IPS-18a (cell line): ENCODE data around the gene NHS.

ENCODE experiments used
- H3K27ac ChIP-seq: one replicate; pipeline ENCODE4 v1.5.1; 2013; ENCODE audit warnings: low read length
- H3K27me3 ChIP-seq: one replicate; pipeline ENCODE4 v1.6.1; 2013; ENCODE audit warnings: mild to moderate bottlenecking, low read length; ENCODE audit not compliant: control insufficient read depth, insufficient read depth
- H3K36me3 ChIP-seq: one replicate; pipeline ENCODE4 v1.6.1; 2013; ENCODE audit warnings: low read depth, low read length; ENCODE audit not compliant: control insufficient read depth
- H3K4me1 ChIP-seq: one replicate; pipeline ENCODE4 v1.6.1; 2013; ENCODE audit warnings: low read depth, low read length; ENCODE audit not compliant: control insufficient read depth
- H3K4me3 ChIP-seq: one replicate; pipeline ENCODE4 v1.5.1; 2013; ENCODE audit warnings: low read length
- H3K9ac ChIP-seq: one replicate; pipeline ENCODE4 v1.6.1; 2013; ENCODE audit warnings: mild to moderate bottlenecking, low read length, moderate library complexity
- H3K9me3 ChIP-seq: one replicate; pipeline ENCODE4 v1.6.1; 2013; ENCODE audit warnings: low read depth, low read length; ENCODE audit not compliant: control insufficient read depth

NHS gene

GRCh38 chrX:17409566-17410290, 34.7 kb downstream of the NHS start:
- H3K36me3 ChIP-seq, result no peaks in the 10 kb centered on the region
- H3K4me1 ChIP-seq, result peaks cover 54% of the 10 kb centered on the region
- H3K27me3 ChIP-seq, result peaks cover 5% of the 10 kb centered on the region
- H3K27ac ChIP-seq, result no peak overlapping the region
- H3K9ac ChIP-seq, result no peak overlapping the region
- H3K9me3 ChIP-seq, result no peaks in the 10 kb centered on the region
- peak overlapping the region; percentile 43 for H3K4me3 ChIP-seq

DNA sequence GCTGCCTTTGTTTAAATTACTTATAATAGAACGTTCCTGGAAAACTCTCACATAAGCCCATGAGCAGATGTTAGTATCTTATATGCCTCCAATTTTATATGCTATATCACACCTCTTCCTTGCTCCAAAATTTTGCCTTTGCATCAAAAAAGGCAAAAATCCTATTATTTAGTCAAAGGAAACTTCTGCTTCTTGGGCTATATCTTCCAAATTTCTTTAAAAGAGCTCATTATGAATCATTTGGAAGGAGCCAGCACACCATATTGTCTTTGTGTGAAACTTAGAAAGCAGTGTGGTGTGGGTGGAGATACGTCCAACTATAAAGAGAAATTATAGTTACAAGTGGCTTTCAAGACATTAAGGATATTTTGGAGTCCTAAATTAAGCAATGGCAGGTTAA, 35.7 kb downstream of the NHS start:
- H3K4me1 ChIP-seq, result peaks cover 63% of the 10 kb centered on the region
- no peak overlapping the region for H3K27ac ChIP-seq
- no peak overlapping the region for H3K9ac ChIP-seq
- H3K36me3 ChIP-seq, result no peaks in the 10 kb centered on the region
- H3K9me3 ChIP-seq, result no peaks in the 10 kb centered on the region
- H3K4me3 ChIP-seq, result peak overlapping the region; percentile 43
- H3K27me3 ChIP-seq, result peaks cover 5% of the 10 kb centered on the region

GRCh38 chrX:17411205-17411604, 36.2 kb downstream of the NHS start:
- no peaks in the 10 kb centered on the region for H3K9me3 ChIP-seq
- no peak overlapping the region for H3K4me3 ChIP-seq
- peaks cover 5% of the 10 kb centered on the region for H3K27me3 ChIP-seq
- H3K9ac ChIP-seq, result no peak overlapping the region
- no peaks in the 10 kb centered on the region for H3K36me3 ChIP-seq
- no peak overlapping the region for H3K27ac ChIP-seq
- peaks cover 68% of the 10 kb centered on the region for H3K4me1 ChIP-seq

GRCh38 chrX:17412692-17413091, 37.7 kb downstream of the NHS start:
- H3K4me3 ChIP-seq, result no peak overlapping the region
- H3K27me3 ChIP-seq, result peaks cover 5% of the 10 kb centered on the region
- H3K36me3 ChIP-seq, result no peaks in the 10 kb centered on the region
- peaks cover 77% of the 10 kb centered on the region for H3K4me1 ChIP-seq
- H3K9me3 ChIP-seq, result no peaks in the 10 kb centered on the region
- H3K27ac ChIP-seq, result no peak overlapping the region
- no peak overlapping the region for H3K9ac ChIP-seq

DNA sequence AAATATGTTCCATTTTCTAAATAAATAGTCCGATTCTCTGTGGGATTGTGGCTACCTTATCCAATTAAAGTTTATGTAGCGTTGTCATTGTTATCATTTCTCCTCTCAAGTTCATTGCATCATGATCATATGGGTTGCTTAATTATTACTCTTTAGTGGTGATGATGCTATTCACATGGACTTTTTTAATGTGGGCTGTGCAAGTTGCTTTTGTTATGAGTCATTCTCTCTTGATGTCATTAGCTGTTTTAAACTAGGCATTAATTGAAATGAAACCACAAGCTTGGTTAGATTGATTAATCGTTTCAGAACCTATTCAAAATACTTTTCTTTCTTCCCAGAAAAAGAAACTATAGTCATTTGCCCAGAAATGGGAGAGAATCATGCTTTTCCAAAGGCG, 38.2 kb downstream of the NHS start:
- no peaks in the 10 kb centered on the region for H3K36me3 ChIP-seq
- H3K9me3 ChIP-seq, result no peaks in the 10 kb centered on the region
- no peak overlapping the region for H3K27ac ChIP-seq
- H3K9ac ChIP-seq, result no peak overlapping the region
- no peak overlapping the region for H3K4me3 ChIP-seq
- H3K4me1 ChIP-seq, result peaks cover 76% of the 10 kb centered on the region
- peaks cover 3% of the 10 kb centered on the region for H3K27me3 ChIP-seq

DNA sequence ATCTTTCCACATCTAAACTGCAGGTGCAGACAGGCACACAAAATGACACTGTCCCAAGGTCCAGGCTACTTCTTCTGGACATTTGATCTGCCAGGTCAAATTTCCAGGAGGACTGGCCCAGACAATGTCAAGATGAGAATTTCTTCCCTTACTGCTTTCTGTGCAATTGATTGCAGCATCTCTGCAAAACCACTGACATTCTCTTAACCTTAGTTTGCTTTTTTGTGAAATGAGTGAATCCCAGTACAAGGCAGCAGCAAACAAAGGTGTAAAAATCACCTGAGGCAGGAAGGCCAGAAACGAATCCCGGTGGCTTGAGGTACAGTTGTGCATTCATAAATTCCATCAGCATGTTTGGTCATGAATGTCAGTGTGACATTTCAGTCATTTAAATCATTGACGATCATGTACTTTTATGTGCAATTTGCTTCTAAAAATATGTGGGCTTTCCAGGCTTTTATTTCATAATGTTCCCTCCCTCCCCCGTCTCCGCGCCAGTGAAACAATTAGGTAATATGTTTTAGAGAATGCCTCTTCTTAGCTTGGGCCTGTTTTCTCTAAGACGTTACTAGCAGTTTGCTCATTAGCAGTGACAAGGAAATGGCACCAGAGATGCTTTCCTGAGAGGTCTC, 39.1 kb downstream of the NHS start:
- no peak overlapping the region for H3K9ac ChIP-seq

DNA sequence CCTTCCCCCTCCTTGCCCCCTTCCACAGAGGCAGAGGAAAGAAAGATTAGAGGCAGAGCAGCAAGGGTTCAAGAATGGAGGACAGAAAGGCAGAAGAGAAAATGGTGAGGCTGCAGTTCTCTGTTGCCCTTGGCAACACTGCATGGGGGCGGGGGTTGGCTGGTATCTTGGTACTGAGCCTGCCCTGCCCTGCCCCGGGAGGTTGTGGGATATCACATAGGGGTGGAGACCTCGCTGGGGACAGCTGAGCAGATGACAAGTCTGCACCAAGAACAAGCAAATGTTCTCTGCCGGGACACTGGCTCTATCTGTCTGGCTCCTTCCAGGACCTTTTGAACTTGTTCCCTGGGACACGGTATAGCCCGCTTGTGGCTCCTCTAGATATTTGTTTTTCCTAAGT, 39.8 kb downstream of the NHS start:
- H3K4me1 ChIP-seq, result peaks cover 60% of the 10 kb centered on the region
- H3K4me3 ChIP-seq, result peak overlapping the region; percentile 29
- H3K27me3 ChIP-seq, result no peaks in the 10 kb centered on the region
- no peak overlapping the region for H3K27ac ChIP-seq
- H3K9ac ChIP-seq, result peak overlapping the region; percentile 4
- no peaks in the 10 kb centered on the region for H3K9me3 ChIP-seq
- H3K36me3 ChIP-seq, result no peaks in the 10 kb centered on the region

More for the DNA sequence above, 39.1 kb downstream of the NHS start:
- Histone ChIP-seq H3K4me1 (peaks cover 67% of the 10 kb centered on the region), H3K9me3 (no peaks in the 10 kb centered on the region), H3K27me3 (no peaks in the 10 kb centered on the region), H3K27ac (no peak overlapping the region), H3K4me3 (peak overlapping the region; percentile 29), H3K36me3 (no peaks in the 10 kb centered on the region)

DNA sequence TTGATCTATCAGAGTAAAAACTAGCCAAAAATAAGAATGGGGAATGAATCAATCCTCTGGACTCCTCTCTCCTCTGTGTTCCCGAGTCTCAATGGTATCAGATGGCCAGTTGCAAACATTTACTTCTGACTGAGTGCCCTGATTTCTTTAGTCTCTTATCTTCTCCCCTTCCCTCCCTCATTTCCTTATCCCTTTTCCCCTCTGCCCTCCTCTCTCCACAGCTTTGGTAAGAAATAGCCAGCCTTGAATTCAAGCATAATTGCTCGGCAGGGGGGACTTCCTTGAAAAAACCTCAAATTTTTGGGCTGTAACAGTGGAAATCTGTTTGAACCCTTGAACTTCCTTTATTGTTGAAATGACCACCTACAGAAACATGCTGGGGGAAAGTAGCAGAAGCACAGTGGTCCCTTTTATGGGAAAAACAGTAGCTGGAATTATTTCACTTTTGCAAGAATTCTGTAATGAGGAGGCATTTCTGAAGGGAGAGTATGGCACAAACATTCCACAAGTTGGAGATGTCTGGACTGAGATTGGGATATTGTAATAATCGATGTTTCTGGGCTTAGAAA, 40.3 kb downstream of the NHS start:
- Histone ChIP-seq H3K4me1 (peaks cover 55% of the 10 kb centered on the region), H3K9me3 (no peaks in the 10 kb centered on the region), H3K27ac (no peak overlapping the region), H3K4me3 (peak overlapping the region; percentile 29), H3K27me3 (no peaks in the 10 kb centered on the region), H3K36me3 (no peaks in the 10 kb centered on the region), H3K9ac (peak overlapping the region; percentile 4)

- no peak overlapping the region for H3K9ac ChIP-seq
- H3K9me3 ChIP-seq, result no peaks in the 10 kb centered on the region
- H3K4me1 ChIP-seq, result peaks cover 45% of the 10 kb centered on the region
- H3K27ac ChIP-seq, result no peak overlapping the region
- H3K4me3 ChIP-seq, result no peak overlapping the region
- H3K36me3 ChIP-seq, result no peaks in the 10 kb centered on the region
- no peaks in the 10 kb centered on the region for H3K27me3 ChIP-seq
Measured at GRCh38 chrX:17417372-17417771, 42.4 kb downstream of the NHS start.

GRCh38 chrX:17425136-17425535, 50.1 kb downstream of the NHS start:
- no peaks in the 10 kb centered on the region for H3K36me3 ChIP-seq
- H3K9me3 ChIP-seq, result no peaks in the 10 kb centered on the region
- no peak overlapping the region for H3K27ac ChIP-seq
- no peaks in the 10 kb centered on the region for H3K4me1 ChIP-seq
- H3K9ac ChIP-seq, result no peak overlapping the region
- no peak overlapping the region for H3K4me3 ChIP-seq
- H3K27me3 ChIP-seq, result no peaks in the 10 kb centered on the region

GRCh38 chrX:17425551-17425950, 50.6 kb downstream of the NHS start:
- Histone ChIP-seq H3K4me1 (no peaks in the 10 kb centered on the region), H3K27me3 (no peaks in the 10 kb centered on the region), H3K9me3 (no peaks in the 10 kb centered on the region), H3K9ac (no peak overlapping the region), H3K27ac (no peak overlapping the region), H3K36me3 (no peaks in the 10 kb centered on the region), H3K4me3 (no peak overlapping the region)

- no peaks in the 10 kb centered on the region for H3K27me3 ChIP-seq
- no peaks in the 10 kb centered on the region for H3K36me3 ChIP-seq
- no peak overlapping the region for H3K9ac ChIP-seq
- no peak overlapping the region for H3K27ac ChIP-seq
- H3K9me3 ChIP-seq, result no peaks in the 10 kb centered on the region
- no peak overlapping the region for H3K4me3 ChIP-seq
- peaks cover 9% of the 10 kb centered on the region for H3K4me1 ChIP-seq
Measured at GRCh38 chrX:17431171-17431570, 56.2 kb downstream of the NHS start.
